CD1c-positive myeloid dendritic cell (primary cell): ENCODE results near the gene RFC5.
"Not testable (repeated sequence)": the region's sequence is repeated elsewhere in the genome, so short reads cannot be mapped to it uniquely, and the experiment has no call there.

Experiments used
- DNase-seq: peaks from one replicate; pipeline ENCODE4 v3.0.0-alpha.2; 2016; ENCODE audit errors: extremely low spot score

RFC5 gene

GRCh38 chr12:118015306-118015705 lies 1.2 kb upstream of the RFC5 start:
- no peak for DNase-seq

DNA sequence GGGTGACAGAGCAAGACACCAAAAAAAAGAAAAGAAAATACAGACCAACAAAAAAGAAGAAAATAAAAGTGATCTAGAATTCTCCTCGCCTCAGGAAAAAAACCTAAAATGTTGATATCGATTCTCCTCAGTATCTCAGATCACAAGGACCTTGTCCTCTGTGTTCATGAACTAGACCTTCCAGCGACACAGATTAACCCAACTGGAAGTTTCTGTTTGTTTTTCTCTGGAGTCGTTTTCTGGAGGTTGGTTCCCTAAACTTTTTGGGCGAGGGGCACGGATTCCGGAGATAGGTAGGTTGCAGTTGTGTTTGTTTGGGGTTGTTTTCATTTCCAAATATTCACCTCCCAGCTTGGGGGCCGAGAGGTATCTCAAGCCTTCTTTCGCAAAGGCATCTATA lies 559 bp upstream of the RFC5 start:
- DNase-seq: no peak

- no peak for DNase-seq
Observed at GRCh38 chr12:118017926-118018325, 1.4 kb downstream of the RFC5 start.

- no peak for DNase-seq
Observed at GRCh38 chr12:118020036-118020435, 3.5 kb downstream of the RFC5 start.

DNA sequence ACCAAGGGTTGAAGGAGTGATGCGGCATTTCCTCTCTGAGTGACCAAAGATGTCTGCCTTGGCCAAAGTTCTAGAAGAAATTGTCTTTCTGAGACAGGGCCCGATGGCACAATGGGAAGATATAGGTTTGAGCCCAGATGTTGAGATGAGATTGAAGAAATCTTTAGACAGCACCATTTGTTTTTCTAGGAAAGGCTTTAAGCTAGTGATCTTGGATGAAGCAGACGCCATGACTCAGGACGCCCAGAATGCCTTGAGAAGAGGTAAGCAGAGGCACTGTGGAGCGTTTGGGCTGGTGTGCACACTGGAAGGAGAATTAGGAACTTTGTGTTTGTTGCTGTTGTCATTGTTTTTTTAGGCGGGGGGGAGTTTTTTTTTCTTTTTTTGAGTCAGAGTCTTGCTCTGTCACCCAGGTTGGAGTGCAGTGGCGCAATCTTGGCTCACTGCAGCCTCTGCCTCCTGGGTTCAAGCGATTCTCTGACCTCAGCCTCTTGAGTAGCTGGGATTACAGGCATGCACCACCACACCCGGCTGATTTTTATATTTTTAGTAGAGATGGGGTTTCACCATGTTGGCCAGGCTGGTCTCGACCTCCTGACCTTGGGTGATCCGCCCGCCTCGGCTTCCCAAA lies 5.7 kb downstream of the RFC5 start:
- not testable (repeated sequence) for DNase-seq

DNA sequence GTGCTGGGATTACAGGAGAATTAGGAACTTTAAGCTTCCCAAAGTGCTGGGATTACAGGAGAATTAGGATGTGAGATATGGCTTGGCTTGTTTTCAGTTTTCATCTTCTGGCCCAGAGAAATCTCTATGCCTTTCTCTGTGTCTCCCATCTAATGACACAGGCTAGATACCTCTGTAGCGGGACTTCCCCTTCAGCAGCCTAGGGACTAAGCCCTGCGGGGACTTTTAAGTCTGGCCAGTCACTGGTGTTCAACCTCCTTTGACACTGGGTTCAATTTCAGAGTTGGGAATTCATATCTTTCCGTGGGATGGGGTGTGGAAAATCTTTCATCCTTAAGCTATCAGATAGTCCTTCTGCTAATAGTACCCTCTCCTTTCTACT lies 6.2 kb downstream of the RFC5 start:
- DNase-seq: no peak

GRCh38 chr12:118023301-118023860 lies 6.9 kb downstream of the RFC5 start:
- DNase-seq: no peak

- no peak for DNase-seq
Observed at GRCh38 chr12:118025168-118025567, 8.7 kb downstream of the RFC5 start.

DNA sequence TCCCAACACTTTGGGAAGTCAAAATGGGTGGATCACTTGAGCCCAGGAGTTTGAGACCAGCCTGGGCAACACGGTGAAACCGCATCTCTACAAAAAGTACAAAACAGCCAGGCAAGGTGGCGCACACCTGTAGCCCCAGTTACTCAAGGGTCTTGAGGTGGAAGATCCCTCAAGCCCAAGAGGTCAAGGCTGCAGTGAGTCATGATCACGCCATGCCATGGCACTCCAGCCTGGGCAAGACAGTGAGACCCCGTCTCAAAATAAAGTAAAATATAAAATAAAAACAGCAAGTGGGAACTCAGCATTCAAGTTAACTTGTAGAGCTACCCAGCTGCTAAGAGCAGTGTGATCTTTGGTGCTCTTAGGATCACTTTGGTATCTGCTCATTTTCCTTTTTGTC lies 12.7 kb downstream of the RFC5 start:
- no peak for DNase-seq

GRCh38 chr12:118032188-118032587 lies 15.7 kb downstream of the RFC5 start:
- no peak for DNase-seq

- DNase-seq: no peak
Observed at GRCh38 chr12:118033323-118033722, 16.8 kb downstream of the RFC5 start.

DNA sequence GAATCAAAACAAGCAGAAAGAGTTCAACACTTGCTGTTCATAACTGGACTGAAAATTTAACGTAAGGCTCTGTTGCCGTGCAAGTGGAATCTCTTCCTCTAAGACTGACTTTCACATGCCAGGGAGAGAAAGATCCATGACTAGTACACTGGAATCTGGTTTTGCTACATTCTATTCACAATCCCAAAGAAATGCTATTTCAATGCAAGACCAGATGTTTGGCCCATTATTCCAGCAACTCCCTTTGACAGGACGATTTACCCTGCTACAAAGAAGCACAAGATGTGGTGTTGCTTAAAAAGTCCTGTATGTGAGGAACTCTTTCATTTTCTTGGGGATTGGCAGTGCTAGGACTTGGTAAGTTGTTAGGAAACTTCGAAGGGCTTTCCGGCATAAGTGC lies 17.4 kb downstream of the RFC5 start:
- DNase-seq: no peak

DNA sequence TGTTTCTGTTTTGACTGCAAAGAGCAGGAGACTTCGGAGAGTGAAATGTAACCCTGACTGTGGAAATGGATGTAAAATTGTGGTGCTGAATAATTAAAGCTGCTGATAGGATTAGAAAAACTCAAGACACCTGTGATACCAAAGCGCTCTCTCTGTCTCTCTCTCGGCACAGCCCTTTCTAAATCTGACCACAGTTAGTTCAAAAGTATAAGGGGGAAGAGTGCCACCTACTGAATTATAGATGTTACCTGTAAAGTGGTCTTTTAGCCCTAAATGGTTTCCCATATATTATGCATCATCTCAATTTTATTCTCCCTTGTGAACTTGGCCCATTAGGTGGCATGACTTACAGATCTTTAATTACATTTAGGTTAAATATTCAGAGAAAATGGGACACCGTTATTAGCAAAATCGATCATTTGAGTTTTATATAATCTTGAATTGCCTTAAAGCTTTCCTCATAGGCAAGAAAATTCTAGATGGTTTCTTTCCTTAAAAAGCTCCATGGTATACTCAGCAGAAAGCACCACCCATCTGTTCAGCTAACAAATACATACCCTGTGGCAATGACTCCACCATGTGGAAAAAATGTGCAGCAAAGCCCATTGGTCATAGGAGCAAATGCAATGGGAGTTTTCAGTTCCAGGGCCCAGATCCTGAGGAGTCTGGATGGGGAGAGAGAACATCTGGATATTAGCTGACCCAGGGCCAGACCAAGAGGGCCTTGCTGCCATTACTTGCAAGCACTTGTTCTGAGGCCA lies 18.1 kb downstream of the RFC5 start:
- no peak for DNase-seq

DNA sequence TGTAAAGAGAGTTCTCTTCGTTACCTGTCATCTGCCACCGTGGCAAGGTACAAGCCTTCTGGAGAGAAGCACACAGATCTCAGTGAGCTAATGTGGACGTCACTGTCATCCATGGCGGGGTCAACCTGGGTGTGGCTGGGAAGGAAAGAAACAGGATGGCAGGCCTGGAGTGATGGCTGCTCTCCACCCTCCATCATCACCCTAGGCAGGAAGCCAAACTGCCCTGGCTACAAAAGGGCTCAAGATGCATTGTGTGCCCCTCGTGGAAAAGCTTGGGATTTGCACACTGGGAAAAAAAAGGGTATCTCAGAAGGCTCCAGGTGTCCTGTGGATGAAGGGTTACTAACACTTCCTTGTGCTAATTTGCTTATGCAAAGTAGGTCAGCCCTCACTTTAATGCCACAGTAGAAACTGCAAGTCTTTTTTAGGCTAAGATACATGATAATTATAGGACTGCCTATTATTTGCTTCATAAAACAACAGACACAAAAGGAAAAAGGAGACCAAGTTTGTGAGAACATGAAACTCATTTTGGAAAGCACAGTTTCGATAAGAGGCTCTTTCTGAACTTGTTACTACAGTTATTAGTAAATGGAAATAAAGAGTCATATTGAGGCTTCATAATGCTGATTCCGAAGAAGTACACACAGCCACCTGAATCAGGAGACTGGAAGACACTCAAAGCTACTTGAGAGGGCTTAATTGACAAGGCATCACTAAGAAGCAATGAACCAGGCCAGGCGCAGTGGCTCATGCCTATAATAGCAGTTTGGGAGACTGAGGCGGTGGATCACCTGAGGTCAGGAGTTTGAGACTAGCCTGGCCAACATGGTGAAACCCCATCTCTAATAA lies 18.9 kb downstream of the RFC5 start:
- no peak for DNase-seq

GRCh38 chr12:118036672-118037411 lies 20.3 kb downstream of the RFC5 start:
- DNase-seq: no peak

GRCh38 chr12:118038137-118038536 lies 21.6 kb downstream of the RFC5 start:
- no peak for DNase-seq

DNA sequence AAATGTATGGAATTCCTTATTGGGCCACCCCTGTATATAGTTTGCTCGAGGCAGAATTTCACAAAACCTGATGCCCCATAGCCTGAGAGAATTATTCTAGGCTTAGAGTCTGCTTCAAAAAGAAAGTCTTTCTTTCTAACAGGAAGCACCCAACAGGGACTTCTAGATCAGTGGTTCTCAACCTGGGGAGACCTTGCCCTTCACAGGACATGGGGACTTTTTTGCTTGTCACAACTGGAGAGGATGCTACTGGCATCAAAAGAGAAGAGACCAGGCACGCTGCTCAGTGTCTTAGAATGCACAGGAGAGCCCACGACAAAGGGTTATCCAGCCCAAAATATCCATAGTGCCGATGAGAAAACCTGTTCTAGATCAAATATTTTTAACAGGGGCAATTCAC lies 25.6 kb downstream of the RFC5 start:
- DNase-seq: no peak

- DNase-seq: no peak
Observed at GRCh38 chr12:118044075-118044474, 27.6 kb downstream of the RFC5 start.

DNA sequence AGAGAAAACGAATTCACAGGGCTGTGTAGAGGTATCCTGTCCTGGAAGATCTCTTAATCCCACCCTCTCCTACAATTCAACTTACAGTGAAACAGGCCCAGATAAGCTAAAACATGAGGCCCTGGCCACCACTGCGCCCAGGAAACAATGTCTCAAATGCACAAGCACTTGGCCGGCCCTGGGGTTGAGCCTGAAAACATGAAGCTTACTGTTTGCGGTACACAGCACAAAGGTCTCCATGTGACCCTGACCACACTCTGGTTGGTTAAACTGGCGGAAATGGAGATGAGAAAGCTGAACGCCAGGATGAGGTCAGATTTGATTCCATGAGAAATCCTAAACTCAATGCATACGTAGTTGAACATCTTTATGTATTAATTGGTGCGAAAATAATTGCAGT lies 28.1 kb downstream of the RFC5 start:
- no peak for DNase-seq

DNA sequence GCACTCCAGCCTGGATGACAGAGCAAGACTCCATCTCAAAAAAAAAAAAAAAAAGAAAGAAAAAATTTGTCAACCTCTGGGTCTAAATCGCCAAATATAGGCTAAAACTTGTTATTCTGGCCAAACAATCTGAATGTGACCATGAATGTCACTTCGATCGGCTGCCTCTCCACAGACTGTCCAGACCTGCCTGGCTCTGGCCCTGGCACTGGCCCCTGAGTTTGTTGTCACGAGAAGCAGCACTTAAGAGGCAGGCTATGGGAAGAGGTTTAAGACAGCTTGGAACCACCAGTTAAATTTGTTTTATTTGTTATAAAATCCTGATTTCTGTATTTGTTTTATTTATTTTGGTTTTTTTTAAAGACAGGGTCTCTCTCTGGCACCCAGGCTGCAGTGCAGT lies 29.9 kb downstream of the RFC5 start:
- no peak for DNase-seq

DNA sequence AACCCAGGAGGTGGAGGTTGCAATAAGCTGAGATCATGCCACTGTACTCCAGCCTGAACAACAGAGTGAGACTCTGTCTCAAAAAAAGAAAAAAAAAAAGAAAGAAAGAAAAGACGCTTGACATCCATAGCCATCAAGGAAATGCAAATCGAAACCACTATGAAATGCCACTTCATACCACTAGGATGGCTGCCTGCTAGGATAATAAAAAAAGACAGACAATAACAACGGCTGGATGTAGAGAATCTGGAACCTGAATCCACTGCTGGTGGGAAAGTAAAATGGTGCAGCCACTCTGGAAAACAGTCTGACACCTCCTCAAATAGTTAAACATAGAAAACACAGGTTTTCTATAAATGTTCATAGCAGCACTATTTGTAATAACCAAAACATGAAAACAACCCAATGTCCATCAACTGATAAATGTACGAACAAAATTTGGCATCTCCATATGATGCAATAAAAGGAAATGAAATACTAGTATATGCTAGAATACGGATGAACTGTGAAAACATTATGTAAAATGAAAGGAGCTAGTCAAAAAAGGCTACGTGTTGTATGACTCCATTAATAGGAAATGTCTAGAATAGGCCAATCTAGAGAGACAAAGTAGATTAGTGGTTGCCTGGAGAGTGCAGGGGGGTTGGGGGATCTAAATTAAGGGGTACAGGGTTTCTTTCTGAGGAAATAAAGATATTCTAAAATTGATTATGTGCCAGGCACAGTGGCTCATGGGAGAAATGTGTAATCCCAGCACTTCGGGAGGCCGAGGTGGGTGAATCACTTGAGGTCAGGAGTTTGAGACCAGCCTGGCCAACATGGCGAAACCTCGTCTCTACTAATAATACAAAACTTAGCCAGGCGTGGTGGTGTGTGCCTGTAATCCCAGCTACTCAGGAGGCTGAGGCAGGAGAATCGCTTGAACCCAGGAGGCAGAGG lies 34.7 kb downstream of the RFC5 start:
- DNase-seq: no peak
